Suprapubic skin (tissue), 3 donors: ENCODE measurements around the gene TMEM45B.

Source experiments
- CTCF ChIP-seq, 2 donors: fragments of 200-600 bp in 1 of 2; fragments of 450-650 bp in 1 of 2; sonication (generic) in 1 of 2; IDR thresholded peaks; one replicate each; pipeline ENCODE4 v1.5.1; 2016 to 2019; ENCODE audit warnings: antibody characterized with exemption in 2 of 2, mild to moderate bottlenecking in 1 of 2, moderate library complexity in 1 of 2
- POLR2AphosphoS5 ChIP-seq, 3 donors: sonication (generic); formaldehyde crosslinking; IDR thresholded peaks; one replicate each; pipeline ENCODE4 v1.6.1; 2017; ENCODE audit warnings: antibody characterized with exemption in 3 of 3

DNA sequence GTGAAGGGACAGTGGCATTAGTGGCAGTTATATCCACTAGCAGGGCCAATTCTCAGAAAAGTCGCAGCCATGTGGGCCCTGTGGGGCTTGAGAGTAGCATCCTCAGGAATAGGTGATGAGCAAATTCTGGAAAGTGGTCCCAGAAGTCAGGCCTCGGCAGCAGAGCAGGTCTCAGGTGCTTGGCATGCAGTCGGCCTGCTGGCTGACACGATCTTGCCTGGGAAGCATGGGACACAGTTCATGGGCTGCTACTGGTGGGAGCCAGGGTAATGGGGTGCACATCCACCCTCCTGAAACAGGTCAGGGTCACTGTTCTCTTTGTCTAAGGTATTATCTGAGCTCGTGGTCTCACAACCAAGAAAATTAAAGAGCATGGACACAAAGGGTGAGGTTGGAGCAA, 36.8 kb upstream of the TMEM45B start:
- TF ChIP-seq CTCF (IDR thresholded peaks at IDR 0.05) = no peak
- no peak for TF ChIP-seq POLR2AphosphoS5 (IDR thresholded peaks at IDR 0.05)
